HepG2 (cell line): Measurements from ENCODE around the gene CYB5D1. TPM values are rescaled to one million over a fixed set of nuclear protein-coding genes. Genes with fewer than 3 reads are reported as not detected.
A peak's percentile ranks its signal among the peaks of the same experiment; 100 is the strongest.

Source experiments
- ATF2 ChIP-seq: sonication (generic); formaldehyde crosslinking; IDR thresholded peaks from 2 replicates; pipeline ENCODE4 v1.4.0; 2020; ENCODE audit warnings: missing genetic modification reagents
- BCL6 ChIP-seq: IDR thresholded peaks from 2 replicates; pipeline ENCODE4 v1.6.1; 2016; ENCODE audit warnings: missing genetic modification reagents, missing compliant biosample characterization
- DPF2 ChIP-seq: sonication (generic); formaldehyde crosslinking; IDR thresholded peaks from 2 replicates; pipeline ENCODE4 v1.4.0; 2020; ENCODE audit warnings: mild to moderate bottlenecking, low read depth, missing genetic modification reagents, borderline replicate concordance
- MAFG ChIP-seq: sonication (generic); formaldehyde crosslinking; IDR thresholded peaks from 2 replicates; pipeline ENCODE4 v1.5.1; 2020; ENCODE audit warnings: mild to moderate bottlenecking, missing genetic modification reagents
- SMC3 ChIP-seq: IDR thresholded peaks from 2 replicates; pipeline ENCODE4 v1.6.1; 2011; ENCODE audit warnings: low read length, improper control_type of control experiment
- SOX5 ChIP-seq: IDR thresholded peaks from 2 replicates; pipeline ENCODE4 v1.6.1; 2016; ENCODE audit warnings: borderline replicate concordance
- SP1 ChIP-seq, 2 experiments: fragments of 450-650 bp in 1 of 2; sonication (generic) in 1 of 2; formaldehyde crosslinking in 1 of 2; IDR thresholded peaks; 2 replicates each; pipeline versions ENCODE4 v1.4.0 to v1.6.1; 2016 to 2020; ENCODE audit warnings: missing genetic modification reagents in 1 of 2
- TFAP4 ChIP-seq: sonication (generic); IDR thresholded peaks from 2 replicates; pipeline ENCODE4 v1.6.1; 2016; ENCODE audit warnings: low read depth, borderline replicate concordance
- TFDP1 ChIP-seq: IDR thresholded peaks from 2 replicates; pipeline ENCODE4 v1.6.1; 2016; ENCODE audit warnings: missing compliant biosample characterization, missing genetic modification reagents, borderline replicate concordance
- UBTF ChIP-seq: sonication (generic); formaldehyde crosslinking; IDR thresholded peaks from 2 replicates; pipeline ENCODE4 v1.4.0; 2020; ENCODE audit warnings: mild to moderate bottlenecking, missing genetic modification reagents
- ZBTB14 ChIP-seq: sonication (generic); formaldehyde crosslinking; IDR thresholded peaks from 2 replicates; pipeline ENCODE4 v1.4.0; 2020; ENCODE audit warnings: missing genetic modification reagents
- ZBTB25 ChIP-seq: IDR thresholded peaks from 2 replicates; pipeline ENCODE4 v1.6.1; 2018; ENCODE audit warnings: missing genetic modification reagents
- ZNF17 ChIP-seq: sonication (generic); formaldehyde crosslinking; IDR thresholded peaks from 2 replicates; pipeline ENCODE4 v1.5.0; 2020; ENCODE audit warnings: mild to moderate bottlenecking, missing genetic modification reagents
- ZNF276 ChIP-seq: sonication (generic); formaldehyde crosslinking; IDR thresholded peaks from 2 replicates; pipeline ENCODE4 v1.4.0; 2020; ENCODE audit warnings: mild to moderate bottlenecking, low read depth, missing genetic modification reagents
- ZNF44 ChIP-seq: sonication (generic); formaldehyde crosslinking; IDR thresholded peaks from 2 replicates; pipeline ENCODE4 v1.5.1; 2020; ENCODE audit warnings: mild to moderate bottlenecking, missing genetic modification reagents
- ZNF543 ChIP-seq: sonication (generic); formaldehyde crosslinking; IDR thresholded peaks from 2 replicates; pipeline ENCODE4 v1.4.0; 2020; ENCODE audit warnings: mild to moderate bottlenecking, missing genetic modification reagents
- ZSCAN21 ChIP-seq: sonication (generic); formaldehyde crosslinking; IDR thresholded peaks from 2 replicates; pipeline ENCODE4 v1.8.0; 2022; ENCODE audit warnings: mild to moderate bottlenecking, missing genetic modification reagents, moderate library complexity, borderline replicate concordance
- polyA plus RNA-seq, 8 experiments: library from polyadenylated mRNA; depleted of rRNA in 3 of 8; stranded (reverse) in 7 of 8; unstranded in 1 of 8; fragments of >200 nt; fragmentation: Illumina TruSeq in 4 of 8; extraction: Trizol in 4 of 8; gene quantifications; 2 replicates each; pipeline versions ENCODE4 v1.2.1 to v1.2.3, GENCODE V29; 2011 to 2016; ENCODE audit warnings: low read depth in 4 of 8, missing spikeins in 1 of 8, mixed read lengths in 1 of 8; ENCODE audit not compliant: insufficient read depth in 1 of 8
- total RNA-seq, 5 experiments: library from RNA; depleted of rRNA; stranded (reverse); fragments of >200 nt; fragmentation: Illumina TruSeq; extraction: Trizol; gene quantifications; 2 replicates each; pipeline ENCODE4 v1.2.3, GENCODE V29; 2016; ENCODE audit warnings: low read depth in 1 of 5

Gene CYB5D1
- total and polyA plus RNA-seq, 2 of the 13 experiments (the other 11 are each of a cell fraction or from before 2014, with no cell fraction given) = 8.9 to 17.0 TPM

- TF ChIP-seq ZBTB14 (peak; percentile 67), MAFG (CRISPR knock-in tag) (no peak), ZNF276 (CRISPR knock-in tag) (0 out of 2 replicates have a peak, but pooled peaks have one; percentile 12), ZNF17 (CRISPR knock-in tag) (no peak), SMC3 (peak; percentile 36; the same call in 1 of the 2 replicates), DPF2 (no peak), BCL6 (CRISPR knock-in tag) (peak; percentile 35; the same call in 1 of the 2 replicates), ATF2 (peak; percentile 4; the same call in 1 of the 2 replicates), ZNF44 (CRISPR knock-in tag) (no peak), UBTF (CRISPR knock-in tag) (0 out of 2 replicates have a peak, but pooled peaks have one; percentile 24), ZSCAN21 (CRISPR knock-in tag) (peak; percentile 52; the same call in 1 of the 2 replicates), ZNF543 (CRISPR knock-in tag) (0 out of 2 replicates have a peak, but pooled peaks have one; percentile 16), TFAP4 (peak; percentile 58; the same call in 1 of the 2 replicates), TFDP1 (CRISPR knock-in tag) (peak; percentile 27; the same call in 1 of the 2 replicates), SP1 (IDR thresholded peaks at IDR 0.05) (no peak), SP1 (CRISPR knock-in tag; IDR thresholded peaks at IDR 0.05) (0 out of 2 replicates have a peak, but pooled peaks have one; percentile 33), ZBTB25 (0 out of 2 replicates have a peak, but pooled peaks have one; percentile 10), SOX5 (CRISPR knock-in tag) (peak; percentile 58; the same call in 1 of the 2 replicates)
These were observed 22.6 kb upstream of the CYB5D1 start (continued) for GRCh38 chr17:7834957-7835813.
